Activated B cell treated with CpG ODN at 0.5 μM for 24 hours (primary cell): Measurements from ENCODE around the gene NPPA. TPM values are rescaled to one million over a fixed set of nuclear protein-coding genes. Genes with fewer than 3 reads are reported as not detected.
"Not testable (repeated sequence)": the region's sequence is repeated elsewhere in the genome, so short reads cannot be mapped to it uniquely, and the experiment has no call there.

Source experiments
- ATAC-seq: fragments of 200-7000 bp; cut with Tn5 transposase; one replicate; pipeline ENCODE4 v1.10.0; 2021; ENCODE audit warnings: low read depth, mild to moderate bottlenecking, moderate library complexity
- CTCF ChIA-PET: fragments of 350-600 bp; sonication (Branson Sonifier 250); formaldehyde crosslinking; loops from one replicate; lab custom pipeline; 2021; ENCODE audit warnings: antibody characterized with exemption; lab: Charles Lee
- POLR2A ChIA-PET: fragments of 350-600 bp; sonication (Branson Sonifier 250); formaldehyde crosslinking; loops from one replicate; lab custom pipeline; 2021; ENCODE audit warnings: antibody characterized with exemption; lab: Charles Lee
- DNase-seq: peaks from one replicate; pipeline ENCODE4 v3.0.0; 2022
- H3K27ac Mint-ChIP-seq: one replicate; pipeline ENCODE4 v1.8.0; 2020; ENCODE audit warnings: mixed read lengths
- H3K27me3 Mint-ChIP-seq: one replicate; pipeline ENCODE4 v1.8.0; 2021; ENCODE audit warnings: mixed read lengths
- H3K36me3 Mint-ChIP-seq: one replicate; pipeline ENCODE4 v1.8.0; 2021; ENCODE audit warnings: low read depth, mixed read lengths
- H3K4me1 Mint-ChIP-seq: one replicate; pipeline ENCODE4 v1.8.0; 2021; ENCODE audit warnings: mixed read lengths
- H3K4me3 Mint-ChIP-seq: one replicate; pipeline ENCODE4 v1.8.0; 2020; ENCODE audit warnings: mild to moderate bottlenecking, mixed read lengths
- H3K9me3 Mint-ChIP-seq: one replicate; pipeline ENCODE4 v1.8.0; 2020; ENCODE audit warnings: mixed read lengths
- CTCF ChIP-seq: fragments of 200-600 bp; IDR thresholded peaks from one replicate; pipeline ENCODE4 v1.8.0; 2022; ENCODE audit warnings: antibody characterized with exemption, mild to moderate bottlenecking
- intact Hi-C: fragments of 100-400 bp; cut with micrococcal nuclease; formaldehyde crosslinking; loops from one replicate; pipeline ENCODE4 v1.15.1; 2024
- total RNA-seq: library from RNA; stranded (reverse); gene quantifications from 2 replicates; pipeline ENCODE4 v1.2.3, GENCODE V29; 2022

NPPA gene
- total RNA-seq = not detected in 2 replicates

- peaks cover 48% of the 10 kb centered on the region for H3K36me3 Mint-ChIP-seq
- DNase-seq = no peak
- H3K4me1 Mint-ChIP-seq = peaks cover 10% of the 10 kb centered on the region
- no peak for ATAC-seq
- H3K27ac Mint-ChIP-seq = no peak within 1 kb of the TSS
- ChIA-PET CTCF (no interaction called here), POLR2A (interaction anchor here (1.1 kb wide), 1 partner anchor 60 kb away, joined by 4 read pairs; no protein-coding TSS in a partner anchor)
- no peaks in the 10 kb centered on the region for H3K27me3 Mint-ChIP-seq
- intact Hi-C loops = loop anchor here (10.0 kb wide), 1 partner anchor 373 kb away; the partner anchor contains the start of gene DISP3
- no peak within 1 kb of the TSS for H3K4me3 Mint-ChIP-seq
- H3K9me3 Mint-ChIP-seq = no peaks in the 10 kb centered on the region
- TF ChIP-seq CTCF = no peak
Measured at GRCh38 chr1:11847667-11848372, at the start of gene NPPA. NPPA (minus strand) TSS chr1:11847783; CDS start chr1:11847684, 99 bp downstream.

GRCh38 chr1:11894501-11894900 is 46.9 kb upstream of the NPPA start:
- H3K36me3 Mint-ChIP-seq, DNase-seq, H3K9me3 Mint-ChIP-seq, H3K27ac Mint-ChIP-seq, H3K4me3 Mint-ChIP-seq, CTCF ChIA-PET, H3K4me1 Mint-ChIP-seq, ATAC-seq: not testable (repeated sequence)
- intact Hi-C loops = loop anchor here (1.0 to 2.0 kb wide), 3 partner anchors 56 to 858 kb away; no protein-coding TSS in a partner anchor
- peaks cover 22% of the 10 kb centered on the region for H3K27me3 Mint-ChIP-seq
- POLR2A ChIA-PET = interaction anchor here (1.0 kb wide), 1 partner anchor 14 kb away, joined by 3 read pairs; no protein-coding TSS in a partner anchor

- CTCF ChIA-PET = interaction anchor here (1.2 to 3.2 kb wide), 2 partner anchors 55 to 856 kb away, joined by 4 to 19 read pairs; no protein-coding TSS in a partner anchor
- intact Hi-C loops = loop anchor here (1.0 to 2.0 kb wide), 3 partner anchors 56 to 857 kb away; no protein-coding TSS in a partner anchor
Measured at GRCh38 chr1:11893907-11894251, 46.3 kb upstream of the NPPA start.

GRCh38 chr1:11891433-11892186 is 44.0 kb upstream of the NPPA start:
- Mint-ChIP-seq H3K27me3 (peaks cover 10% of the 10 kb centered on the region), H3K36me3 (no peaks in the 10 kb centered on the region), H3K4me1 (no peaks in the 10 kb centered on the region), H3K27ac (no peak overlapping the region), H3K4me3 (no peak overlapping the region), H3K9me3 (no peaks in the 10 kb centered on the region)
- intact Hi-C loops = no loop called here
- no peak for TF ChIP-seq CTCF
- POLR2A ChIA-PET = interaction anchor here (0.7 to 2.5 kb wide), 3 partner anchors 17 to 210 kb away, joined by 3 to 12 read pairs (median 3); no protein-coding TSS in a partner anchor
- DNase-seq (no peak), ATAC-seq (no peak)
- CTCF ChIA-PET = interaction anchor here (0.7 to 3.2 kb wide), 3 partner anchors 16 to 854 kb away, joined by 3 to 19 read pairs (median 3); no protein-coding TSS in a partner anchor

More at GRCh38 chr1:11893907-11894251, 46.3 kb upstream of the NPPA start:
- peaks cover 17% of the 10 kb centered on the region for H3K27me3 Mint-ChIP-seq
- no peaks in the 10 kb centered on the region for H3K4me1 Mint-ChIP-seq
- no peaks in the 10 kb centered on the region for H3K9me3 Mint-ChIP-seq
- H3K27ac Mint-ChIP-seq = no peak overlapping the region
- POLR2A ChIA-PET = interaction anchor here (1.1 kb wide), 1 partner anchor 16 kb away, joined by 3 read pairs; no protein-coding TSS in a partner anchor
- H3K36me3 Mint-ChIP-seq = no peaks in the 10 kb centered on the region
- DNase-seq (peak; percentile 63), ATAC-seq (peak; percentile 84)
- TF ChIP-seq CTCF = no peak
- no peak overlapping the region for H3K4me3 Mint-ChIP-seq

GRCh38 chr1:11888877-11889208 is 41.3 kb upstream of the NPPA start:
- no peaks in the 10 kb centered on the region for H3K36me3 Mint-ChIP-seq
- intact Hi-C loops = no loop called here
- H3K9me3 Mint-ChIP-seq = no peaks in the 10 kb centered on the region
- H3K27ac Mint-ChIP-seq = no peak overlapping the region
- POLR2A ChIA-PET = interaction anchor here (2.1 kb wide), 1 partner anchor 19 kb away, joined by 8 read pairs; no protein-coding TSS in a partner anchor
- peaks cover under 1% of the 10 kb centered on the region for H3K27me3 Mint-ChIP-seq
- CTCF ChIA-PET = interaction anchor here (0.9 kb wide), 1 partner anchor 851 kb away, joined by 3 read pairs; no protein-coding TSS in a partner anchor
- ATAC-seq (no peak), DNase-seq (no peak)
- no peaks in the 10 kb centered on the region for H3K4me1 Mint-ChIP-seq
- no peak overlapping the region for H3K4me3 Mint-ChIP-seq
- TF ChIP-seq CTCF = no peak
